Calu3 (cell line): ENCODE measurements around the gene ISYNA1. TPM values are rescaled to one million over a fixed set of nuclear protein-coding genes. Genes with fewer than 3 reads are reported as not detected.

ENCODE experiments used
- BruUV-seq: library from RNA; stranded (reverse); fragments of 400-500 nt; replicated peaks from 2 replicates; lab custom pipeline; 2021; lab: Mats Ljungman, UMichigan
- CTCF ChIA-PET: fragments of 300-600 bp; sonication (Branson Sonifier 250); formaldehyde crosslinking; loops from one replicate; lab custom pipeline; 2022; ENCODE audit warnings: antibody characterized with exemption; lab: Charles Lee
- DNase-seq: peaks from one replicate; pipeline ENCODE4 v3.0.0; 2022
- H3K27ac Mint-ChIP-seq: one replicate; pipeline ENCODE4 v1.8.0; 2022; ENCODE audit warnings: mixed read lengths; ENCODE audit not compliant: unreplicated experiment
- H3K27me3 Mint-ChIP-seq: one replicate; pipeline ENCODE4 v1.8.0; 2022; ENCODE audit warnings: mixed read lengths; ENCODE audit not compliant: unreplicated experiment
- H3K36me3 Mint-ChIP-seq: one replicate; pipeline ENCODE4 v1.8.0; 2022; ENCODE audit warnings: mild to moderate bottlenecking, moderate library complexity, mixed read lengths; ENCODE audit not compliant: insufficient read depth, unreplicated experiment
- H3K4me1 Mint-ChIP-seq: one replicate; pipeline ENCODE4 v1.8.0; 2022; ENCODE audit warnings: mild to moderate bottlenecking, low read depth, mixed read lengths; ENCODE audit not compliant: unreplicated experiment
- H3K4me3 Mint-ChIP-seq: one replicate; pipeline ENCODE4 v1.8.0; 2022; ENCODE audit warnings: mild to moderate bottlenecking, low read depth, moderate library complexity, mixed read lengths; ENCODE audit not compliant: unreplicated experiment
- H3K9me3 Mint-ChIP-seq: one replicate; pipeline ENCODE4 v1.8.0; 2022; ENCODE audit warnings: low read depth, mixed read lengths; ENCODE audit not compliant: unreplicated experiment
- CTCF ChIP-seq: fragments of 200-600 bp; IDR thresholded peaks from one replicate; pipeline ENCODE4 v1.8.0; 2022; ENCODE audit warnings: antibody characterized with exemption; ENCODE audit not compliant: unreplicated experiment
- intact Hi-C: fragments of 100-400 bp; cut with micrococcal nuclease; formaldehyde crosslinking; loops from one replicate; pipeline ENCODE4 v1.10.0; 2022; ENCODE audit not compliant: unreplicated experiment
- total RNA-seq: library from RNA; stranded (reverse); gene quantifications from 2 replicates; pipeline ENCODE4 v1.2.3, GENCODE V29; 2022

The ISYNA1 gene
- total RNA-seq, 1 experiment from 2014 or later, result 94.9 TPM

- peaks cover 56% of the 10 kb centered on the region for H3K36me3 Mint-ChIP-seq
- H3K27me3 Mint-ChIP-seq, result no peaks in the 10 kb centered on the region
- H3K27ac Mint-ChIP-seq, result peak overlapping the region; percentile 22
- no TSS peak for BruUV-seq
- intact Hi-C loops, result no loop called here
- no peak for DNase-seq
- CTCF ChIA-PET, result no interaction called here
- peaks cover 25% of the 10 kb centered on the region for H3K4me1 Mint-ChIP-seq
- H3K9me3 Mint-ChIP-seq, result peaks cover 2% of the 10 kb centered on the region
- no peak overlapping the region for H3K4me3 Mint-ChIP-seq
- no peak for TF ChIP-seq CTCF
These were observed 4.2 kb upstream of the ISYNA1 start for GRCh38 chr19:18441804-18442788.

- intact Hi-C loops, result no loop called here
- CTCF ChIA-PET, result no interaction called here
- H3K27me3 Mint-ChIP-seq, result no peaks in the 10 kb centered on the region
- no peak overlapping the region for H3K27ac Mint-ChIP-seq
- no peak overlapping the region for H3K4me3 Mint-ChIP-seq
- H3K9me3 Mint-ChIP-seq, result peaks cover 2% of the 10 kb centered on the region
- H3K36me3 Mint-ChIP-seq, result peaks cover 55% of the 10 kb centered on the region
- no peak for TF ChIP-seq CTCF
- H3K4me1 Mint-ChIP-seq, result peaks cover 25% of the 10 kb centered on the region
- no TSS peak for BruUV-seq
- no peak for DNase-seq
These were observed 3.2 kb upstream of the ISYNA1 start for GRCh38 chr19:18440936-18441803.

- Mint-ChIP-seq H3K4me1 (peaks cover 25% of the 10 kb centered on the region), H3K27ac (no peak overlapping the region), H3K4me3 (no peak overlapping the region), H3K27me3 (no peaks in the 10 kb centered on the region), H3K9me3 (peaks cover 2% of the 10 kb centered on the region), H3K36me3 (peaks cover 57% of the 10 kb centered on the region)
- no TSS peak for BruUV-seq
- intact Hi-C loops, result no loop called here
- no peak for TF ChIP-seq CTCF
- CTCF ChIA-PET, result interaction anchor here (0.7 kb wide), 1 partner anchor 368 kb away, joined by 3 read pairs; no protein-coding TSS in a partner anchor
- DNase-seq, result peak; percentile 49
These were observed 2.5 kb upstream of the ISYNA1 start for GRCh38 chr19:18440415-18440877.

- peaks cover 57% of the 10 kb centered on the region for H3K36me3 Mint-ChIP-seq
- intact Hi-C loops, result no loop called here
- DNase-seq, result no peak
- TF ChIP-seq CTCF, result no peak
- H3K4me1 Mint-ChIP-seq, result peaks cover 25% of the 10 kb centered on the region
- H3K4me3 Mint-ChIP-seq, result no peak overlapping the region
- BruUV-seq, result no TSS peak
- CTCF ChIA-PET, result interaction anchor here (0.7 kb wide), 1 partner anchor 368 kb away, joined by 3 read pairs; no protein-coding TSS in a partner anchor
- H3K9me3 Mint-ChIP-seq, result peaks cover 2% of the 10 kb centered on the region
- H3K27ac Mint-ChIP-seq, result no peak overlapping the region
- H3K27me3 Mint-ChIP-seq, result no peaks in the 10 kb centered on the region
These were observed 1.9 kb upstream of the ISYNA1 start for GRCh38 chr19:18439910-18440237.
